Superior temporal gyrus (tissue), 1 donor: ENCODE measurements around the gene LRRC3.

Source experiments
- DNase-seq: peaks from one replicate; pipeline ENCODE4 v3.0.0-alpha.2; 2016; ENCODE audit errors: extremely low spot score

Gene LRRC3

DNA sequence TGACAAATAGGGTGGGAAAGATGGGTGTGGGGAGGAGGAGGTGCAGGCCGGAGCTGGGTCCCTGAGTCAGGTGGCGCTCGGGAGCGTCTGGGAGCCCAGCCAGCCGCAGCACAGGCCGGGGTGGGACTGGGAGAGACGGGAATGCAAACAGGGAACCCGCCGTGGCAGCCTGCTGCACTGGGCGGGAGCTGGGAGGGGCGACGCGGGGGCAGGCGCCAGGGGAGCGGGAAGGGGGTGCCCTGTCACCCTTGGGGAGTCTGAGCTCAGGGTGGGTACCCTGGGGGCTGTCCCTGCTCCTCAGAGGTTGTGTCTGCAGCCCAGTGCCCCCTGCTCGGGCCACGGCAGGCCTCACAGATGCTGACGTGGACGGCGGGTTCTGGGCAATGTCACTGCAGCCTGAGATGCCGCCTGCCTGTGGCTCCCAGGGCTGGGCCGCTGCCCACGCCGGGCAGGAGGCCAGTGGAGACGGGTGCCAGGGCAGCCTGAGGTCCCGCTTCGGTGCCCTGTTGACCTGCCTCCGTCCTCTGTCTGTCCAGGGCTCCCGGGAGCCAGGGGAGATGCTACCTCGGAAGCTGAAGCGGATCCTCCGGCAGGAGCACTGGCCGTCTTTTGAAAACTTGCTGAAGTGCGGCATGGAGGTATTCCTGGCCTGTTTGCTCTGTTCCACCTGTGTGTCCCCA, 16.6 kb upstream of the LRRC3 start:
- DNase-seq = no peak

GRCh38 chr21:44439211-44439600, 16.1 kb upstream of the LRRC3 start:
- no peak for DNase-seq

GRCh38 chr21:44440241-44441040, 14.9 kb upstream of the LRRC3 start:
- DNase-seq = no peak

- DNase-seq = no peak
Observed at GRCh38 chr21:44441041-44441400, 14.3 kb upstream of the LRRC3 start.

GRCh38 chr21:44441581-44442265, 13.6 kb upstream of the LRRC3 start:
- no peak for DNase-seq

GRCh38 chr21:44442266-44443125, 12.8 kb upstream of the LRRC3 start:
- DNase-seq = no peak

- no peak for DNase-seq
Observed at GRCh38 chr21:44443291-44443890, 11.9 kb upstream of the LRRC3 start.

- DNase-seq = no peak
Observed at GRCh38 chr21:44443891-44444285, 11.4 kb upstream of the LRRC3 start.

DNA sequence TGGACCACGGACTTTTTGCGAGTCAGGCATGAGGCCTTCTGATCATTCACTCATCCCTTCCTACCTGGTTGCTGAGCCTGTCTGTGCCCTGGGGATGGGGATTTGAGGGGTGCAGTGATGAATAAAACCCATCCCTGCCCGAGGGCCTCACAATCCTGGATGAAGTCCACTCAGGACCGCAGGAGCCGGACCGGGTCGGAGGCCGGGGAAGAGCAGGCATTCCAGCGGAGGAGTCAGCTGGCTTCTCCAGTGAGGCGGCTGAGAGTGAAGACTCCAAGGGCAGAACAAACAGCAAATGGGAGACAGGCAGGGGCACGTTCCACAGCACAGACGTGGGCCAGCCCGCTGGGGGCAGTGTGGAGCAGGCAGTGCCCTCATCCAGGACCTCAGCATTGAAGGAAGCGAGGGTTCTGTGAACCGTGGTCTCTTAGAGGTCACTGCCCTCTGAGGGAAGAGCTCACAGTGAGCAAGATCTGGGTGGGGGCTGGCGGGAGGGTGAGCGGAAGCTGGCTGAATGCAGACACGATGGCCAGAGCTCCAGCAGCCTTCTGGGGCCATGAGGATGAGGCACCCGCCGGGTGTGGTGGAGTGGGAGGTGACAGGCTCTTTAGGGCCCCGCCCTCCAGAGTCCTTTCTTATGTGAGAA, 10.9 kb upstream of the LRRC3 start:
- DNase-seq = no peak

- no peak for DNase-seq
Observed at GRCh38 chr21:44445145-44445812, 10.0 kb upstream of the LRRC3 start.

GRCh38 chr21:44448651-44449131, 6.6 kb upstream of the LRRC3 start:
- DNase-seq = no peak

DNA sequence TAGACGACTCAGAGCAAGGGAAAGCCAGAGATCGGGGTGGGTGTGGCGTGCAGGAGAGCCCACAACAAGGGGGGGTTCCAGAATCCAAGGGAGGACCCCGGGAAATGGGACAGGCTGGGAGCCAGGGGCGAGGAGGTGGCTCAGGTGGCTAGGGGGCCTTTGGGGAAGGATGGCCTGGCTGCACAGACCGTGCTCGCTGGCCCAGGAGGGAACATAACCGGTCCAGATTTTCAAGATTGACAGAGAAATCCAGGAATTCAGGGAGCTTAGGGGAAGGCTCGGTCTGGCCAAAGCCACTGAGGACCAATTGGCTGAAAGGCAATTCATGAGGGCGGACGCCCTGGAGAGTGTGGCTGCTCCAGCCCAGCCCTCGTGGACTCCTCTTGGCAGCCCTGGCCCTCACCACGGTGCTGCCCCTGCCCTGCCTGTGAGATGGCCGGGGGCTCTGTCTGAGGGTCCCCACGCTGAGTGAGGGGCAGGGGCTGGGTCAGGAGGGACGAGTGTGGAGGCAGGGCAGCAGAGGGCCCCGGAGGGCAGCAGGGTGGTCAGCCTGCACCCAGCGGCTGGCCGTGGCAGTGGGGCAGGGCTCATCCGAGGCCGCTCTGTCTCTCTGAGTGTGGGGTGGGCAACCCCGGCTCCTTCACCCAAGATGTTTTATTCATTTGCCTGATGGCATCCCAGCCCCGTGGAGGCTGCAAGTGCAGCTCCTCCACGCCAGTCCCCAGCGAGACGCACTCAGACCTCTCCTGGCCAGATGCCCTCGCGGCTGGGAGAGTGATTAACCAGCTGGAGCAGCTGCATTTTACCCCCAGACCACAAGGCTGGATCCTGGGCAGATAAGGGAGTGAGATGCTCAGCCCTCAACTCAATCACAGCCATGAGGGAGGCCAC, 5.6 kb upstream of the LRRC3 start:
- DNase-seq = no peak

- no peak for DNase-seq
Observed at GRCh38 chr21:44450402-44450801, 4.9 kb upstream of the LRRC3 start.

DNA sequence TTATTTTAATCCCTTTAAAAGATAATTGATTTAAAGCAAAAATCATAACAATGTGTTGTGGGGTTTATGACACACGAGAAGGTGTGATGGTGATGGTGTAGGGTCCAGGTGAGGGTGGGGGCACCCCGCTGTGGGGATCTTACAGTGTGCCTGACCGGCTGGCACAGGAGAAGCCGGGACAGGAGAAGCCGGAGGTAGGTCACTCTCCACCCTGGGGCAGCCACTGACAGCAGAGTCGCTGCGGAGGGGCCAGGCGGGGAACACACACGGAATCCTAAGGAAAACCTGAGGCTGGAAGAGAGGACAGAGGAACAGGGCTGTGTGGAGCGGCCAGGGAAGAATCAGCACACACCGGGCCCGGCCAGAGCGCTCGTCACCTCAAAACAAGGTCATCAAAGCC, 4.3 kb upstream of the LRRC3 start:
- no peak for DNase-seq

GRCh38 chr21:44453120-44453519, 2.2 kb upstream of the LRRC3 start:
- no peak for DNase-seq

DNA sequence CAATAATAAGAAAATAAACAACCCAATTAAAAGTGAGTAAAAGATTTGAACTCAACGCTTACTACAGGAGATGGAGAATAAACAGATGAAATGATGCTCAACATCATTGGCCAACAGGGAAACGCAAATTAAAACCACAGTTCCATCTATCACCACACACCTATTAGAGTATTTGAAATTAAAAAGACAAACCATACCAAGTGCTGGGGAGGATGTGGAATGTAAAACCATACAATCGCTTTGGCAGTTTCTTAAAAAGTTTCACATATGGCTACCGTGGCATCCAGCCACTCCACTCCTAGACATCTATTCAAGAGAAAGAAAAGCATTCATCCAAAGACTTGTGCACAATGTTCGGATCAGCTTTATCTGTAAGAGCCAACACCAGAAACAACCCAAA, 1.3 kb upstream of the LRRC3 start:
- DNase-seq = no peak

DNA sequence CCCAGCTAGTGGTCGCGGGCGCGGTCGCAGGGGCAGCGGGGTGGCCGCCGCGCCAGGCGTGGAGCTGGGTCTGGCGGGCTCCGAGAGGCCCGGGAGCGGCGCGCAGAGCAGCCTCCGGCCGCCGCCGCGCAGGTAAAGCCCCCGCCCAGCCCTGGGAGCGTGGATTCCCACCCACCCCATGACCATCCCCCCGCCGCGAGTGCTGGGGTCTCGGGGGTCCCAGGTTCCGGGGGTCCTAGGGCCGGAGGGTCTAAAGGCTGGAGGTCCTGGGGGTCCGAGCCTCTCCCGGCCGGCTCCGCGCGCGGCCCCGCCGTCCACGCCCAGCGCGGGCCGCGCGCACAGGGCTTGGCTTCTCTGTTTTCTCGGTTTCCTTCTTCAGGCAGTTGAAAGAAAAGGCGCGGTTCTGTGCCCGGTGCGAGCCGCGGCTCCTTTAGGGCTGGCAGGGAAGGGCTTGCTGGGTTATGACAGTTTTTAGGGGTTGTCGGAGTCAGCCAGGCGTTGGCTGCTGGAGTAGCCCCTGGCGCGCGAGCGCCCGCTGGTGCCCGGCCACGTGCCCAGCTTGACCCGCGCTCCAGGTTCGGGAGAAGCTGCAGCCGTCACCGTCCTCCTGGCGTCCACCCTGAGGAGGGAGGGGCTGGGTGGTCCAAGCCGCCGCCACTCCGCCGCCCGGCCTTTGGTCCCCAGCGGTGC, 359 bp downstream of the LRRC3 start:
- DNase-seq = no peak

DNA sequence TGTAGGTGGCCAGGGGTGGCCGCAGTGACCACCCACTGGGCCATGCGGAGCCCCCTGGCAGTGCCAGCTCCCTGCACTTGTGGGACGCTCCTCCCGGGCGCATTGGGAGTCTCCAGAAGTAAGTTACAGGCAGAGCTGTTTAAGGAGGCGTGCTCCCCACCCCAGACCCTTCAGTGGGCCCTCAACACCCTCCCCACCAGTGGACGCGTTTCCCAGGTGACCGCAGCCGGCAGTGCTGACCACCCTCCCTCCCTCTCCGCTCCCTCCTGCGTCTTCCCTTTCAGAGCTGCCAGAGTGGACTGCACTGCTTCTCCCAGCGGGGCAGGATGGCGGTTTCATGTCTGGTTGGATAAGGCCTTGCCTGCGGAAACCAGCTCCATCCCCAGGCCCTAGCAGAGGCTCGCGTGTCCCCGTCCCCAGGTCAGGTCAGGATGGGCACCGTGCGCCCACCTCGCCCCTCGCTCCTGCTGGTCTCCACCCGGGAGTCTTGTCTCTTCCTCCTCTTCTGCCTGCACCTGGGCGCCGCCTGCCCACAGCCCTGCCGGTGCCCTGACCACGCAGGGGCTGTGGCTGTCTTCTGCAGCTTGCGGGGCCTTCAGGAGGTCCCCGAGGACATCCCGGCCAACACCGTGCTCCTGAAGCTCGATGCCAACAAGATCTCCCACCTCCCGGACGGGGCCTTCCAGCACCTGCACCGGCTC, 1.1 kb downstream of the LRRC3 start:
- no peak for DNase-seq
